ENCODE results near the gene TMEM134.

The TMEM134 gene

DNA sequence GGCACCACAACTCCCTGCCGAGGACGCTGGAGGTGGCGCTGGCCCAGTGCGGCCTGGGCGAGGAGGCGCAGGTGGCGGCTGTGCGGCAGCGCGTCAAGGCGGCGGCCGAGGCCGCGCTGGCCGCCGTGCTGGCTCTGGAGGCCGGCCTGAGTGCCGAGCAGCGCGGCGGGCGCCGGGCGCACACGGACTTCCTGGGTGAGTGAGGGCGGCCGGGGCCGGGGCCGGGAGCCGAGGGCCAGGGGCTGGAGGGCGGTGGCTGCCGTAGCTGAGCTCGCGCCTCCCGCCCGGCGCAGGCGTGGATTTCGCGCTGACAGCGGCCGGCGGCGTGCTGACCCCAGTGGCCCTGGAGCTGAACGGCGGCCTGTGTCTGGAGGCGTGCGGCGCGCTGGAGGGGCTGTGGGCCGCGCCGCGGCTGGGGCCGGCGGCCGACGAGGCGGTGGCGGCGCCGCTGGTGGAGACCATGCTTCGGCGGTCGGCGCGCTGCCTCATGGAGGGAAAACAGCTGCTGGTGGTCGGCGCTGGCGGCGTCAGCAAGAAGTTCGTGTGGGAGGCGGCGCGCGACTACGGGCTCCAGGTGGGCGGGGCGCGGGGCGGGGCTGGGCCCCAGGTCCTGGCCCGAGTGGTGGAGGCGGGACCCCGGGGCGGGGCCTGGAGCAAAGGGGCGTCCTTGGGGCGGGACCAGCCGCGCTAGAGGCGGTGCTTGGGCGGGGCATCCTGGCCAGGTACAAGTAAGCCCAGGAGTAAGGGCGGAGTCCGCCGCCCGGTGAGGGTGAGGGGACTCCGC, 48.2 kb downstream of the TMEM134 start:
- in situ Hi-C loops (cut with MboI; ENCODE audit: low sequenced_read_pairs, unreplicated experiment) = no loop called here
- peak; percentile 100 for DNase-seq (ENCODE audit: low spot score)
- TF ChIP-seq, protein P1, sequence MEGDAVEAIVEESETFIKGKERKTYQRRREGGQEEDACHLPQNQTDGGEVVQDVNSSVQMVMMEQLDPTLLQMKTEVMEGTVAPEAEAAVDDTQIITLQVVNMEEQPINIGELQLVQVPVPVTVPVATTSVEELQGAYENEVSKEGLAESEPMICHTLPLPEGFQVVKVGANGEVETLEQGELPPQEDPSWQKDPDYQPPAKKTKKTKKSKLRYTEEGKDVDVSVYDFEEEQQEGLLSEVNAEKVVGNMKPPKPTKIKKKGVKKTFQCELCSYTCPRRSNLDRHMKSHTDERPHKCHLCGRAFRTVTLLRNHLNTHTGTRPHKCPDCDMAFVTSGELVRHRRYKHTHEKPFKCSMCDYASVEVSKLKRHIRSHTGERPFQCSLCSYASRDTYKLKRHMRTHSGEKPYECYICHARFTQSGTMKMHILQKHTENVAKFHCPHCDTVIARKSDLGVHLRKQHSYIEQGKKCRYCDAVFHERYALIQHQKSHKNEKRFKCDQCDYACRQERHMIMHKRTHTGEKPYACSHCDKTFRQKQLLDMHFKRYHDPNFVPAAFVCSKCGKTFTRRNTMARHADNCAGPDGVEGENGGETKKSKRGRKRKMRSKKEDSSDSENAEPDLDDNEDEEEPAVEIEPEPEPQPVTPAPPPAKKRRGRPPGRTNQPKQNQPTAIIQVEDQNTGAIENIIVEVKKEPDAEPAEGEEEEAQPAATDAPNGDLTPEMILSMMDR (IDR thresholded peaks at IDR 0.05; ENCODE audit: borderline replicate concordance, control extremely low read depth, extremely low read depth, insufficient read depth, missing control alignments) = no peak

DNA sequence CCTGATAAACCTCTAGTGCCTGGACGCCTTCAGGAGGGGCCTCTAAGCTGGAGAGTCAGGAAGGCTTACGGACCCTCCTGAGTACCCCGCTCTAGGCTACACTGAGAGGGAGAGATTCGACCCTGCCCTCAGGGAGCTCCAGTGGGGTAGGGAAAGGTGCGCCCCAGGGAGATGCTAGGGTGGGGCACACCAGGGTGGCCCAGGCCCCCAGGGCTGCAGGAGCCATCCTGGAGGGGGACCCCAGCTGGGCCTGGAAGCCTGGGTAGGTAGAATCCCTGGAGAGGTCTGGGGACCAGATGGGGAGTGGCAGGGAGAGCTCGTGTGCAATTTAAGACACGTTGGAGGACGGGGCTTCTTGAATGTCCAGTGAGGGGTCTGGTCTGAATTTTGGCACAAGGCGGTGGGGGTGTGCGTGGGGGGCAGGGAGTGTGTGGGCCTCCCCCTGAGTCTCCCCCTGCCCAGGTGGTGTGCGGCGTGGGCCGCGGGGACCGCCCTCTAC, 48.9 kb downstream of the TMEM134 start:
- TF ChIP-seq, protein P1 (IDR thresholded peaks at IDR 0.05; ENCODE audit: borderline replicate concordance, control extremely low read depth, extremely low read depth, insufficient read depth, missing control alignments) = no peak
- DNase-seq (ENCODE audit: low spot score) = no peak
- in situ Hi-C loops (cut with MboI; ENCODE audit: low sequenced_read_pairs, unreplicated experiment) = no loop called here

DNA sequence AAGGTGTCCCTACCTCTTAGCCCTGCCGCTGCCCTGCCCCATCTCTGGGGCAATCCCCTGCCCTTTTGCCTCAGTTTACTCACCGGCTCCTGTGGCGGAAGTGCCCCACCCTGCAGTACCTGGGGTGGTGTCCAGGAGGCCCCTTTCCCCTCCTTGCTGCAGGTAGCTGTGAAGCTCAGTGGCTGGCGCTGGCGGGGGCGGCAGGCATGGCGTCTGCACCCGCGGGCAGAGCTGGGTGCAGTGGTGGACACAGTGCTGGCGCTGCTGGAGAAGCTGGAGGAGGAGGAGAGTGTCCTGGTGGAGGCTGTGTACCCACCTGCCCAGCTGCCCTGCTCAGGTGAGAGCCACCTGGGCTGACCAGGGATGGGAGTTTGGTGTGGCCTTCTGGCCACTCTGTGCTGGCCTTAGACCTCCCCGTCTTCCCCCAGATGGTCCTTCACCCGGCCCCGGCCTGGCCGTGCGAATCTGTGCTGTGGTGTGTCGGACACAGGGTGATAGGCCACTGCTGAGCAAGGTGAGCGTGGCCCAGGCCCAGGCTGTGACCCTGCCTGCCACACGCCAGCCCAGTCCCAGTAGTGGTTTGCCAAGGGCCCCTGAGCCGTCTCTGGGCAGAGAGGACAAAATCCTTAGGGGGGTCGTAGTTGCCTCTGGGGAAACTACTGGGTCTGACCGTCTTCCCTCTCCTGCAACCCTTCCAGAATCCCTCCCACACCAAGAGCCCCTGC, 49.6 kb downstream of the TMEM134 start:
- no peak for DNase-seq (ENCODE audit: low spot score)
- TF ChIP-seq, protein P1 (IDR thresholded peaks at IDR 0.05; ENCODE audit: borderline replicate concordance, control extremely low read depth, extremely low read depth, insufficient read depth, missing control alignments) = no peak
- in situ Hi-C loops (cut with MboI; ENCODE audit: low sequenced_read_pairs, unreplicated experiment) = no loop called here

DNA sequence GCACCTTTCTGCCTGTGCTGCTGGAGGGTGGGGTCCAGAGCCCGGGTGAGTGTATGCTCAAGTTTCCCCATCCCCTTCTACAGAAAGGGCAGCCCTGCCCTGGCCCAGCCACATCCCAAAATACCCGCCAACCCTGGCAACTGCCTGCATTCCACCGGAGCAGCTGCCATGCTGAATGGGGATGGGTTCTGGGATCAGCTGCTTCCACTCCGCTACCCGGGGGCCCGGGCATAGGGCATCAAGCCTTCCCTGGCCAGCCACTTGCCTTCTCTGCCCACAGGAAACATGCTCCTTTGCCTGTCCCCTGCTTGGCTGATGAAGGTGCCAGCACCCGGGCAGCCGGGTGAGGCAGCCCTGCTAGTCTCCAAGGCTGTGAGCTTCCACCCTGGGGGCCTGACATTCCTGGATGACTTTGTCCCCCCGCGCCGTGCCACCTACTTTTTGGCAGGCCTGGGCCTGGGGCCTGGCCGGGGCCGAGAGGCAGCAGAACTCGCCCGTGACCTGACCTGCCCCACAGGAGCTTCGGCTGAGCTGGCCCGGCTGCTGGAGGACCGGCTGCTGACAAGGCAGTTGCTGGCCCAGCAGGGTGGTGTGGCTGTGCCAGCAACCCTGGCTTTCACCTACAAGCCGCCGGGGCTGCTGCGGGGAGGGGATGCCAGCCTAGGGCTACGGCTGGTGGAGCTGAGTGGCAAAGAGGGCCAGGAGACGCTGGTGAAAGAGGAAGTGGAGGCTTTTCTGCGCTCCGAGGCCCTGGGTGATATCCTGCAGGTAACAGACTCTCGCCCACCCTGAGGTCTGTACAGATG, 50.4 kb downstream of the TMEM134 start:
- no peak for DNase-seq (ENCODE audit: low spot score)
- in situ Hi-C loops (cut with MboI; ENCODE audit: low sequenced_read_pairs, unreplicated experiment) = no loop called here
- TF ChIP-seq, protein P1 (IDR thresholded peaks at IDR 0.05; ENCODE audit: borderline replicate concordance, control extremely low read depth, extremely low read depth, insufficient read depth, missing control alignments) = no peak

DNA sequence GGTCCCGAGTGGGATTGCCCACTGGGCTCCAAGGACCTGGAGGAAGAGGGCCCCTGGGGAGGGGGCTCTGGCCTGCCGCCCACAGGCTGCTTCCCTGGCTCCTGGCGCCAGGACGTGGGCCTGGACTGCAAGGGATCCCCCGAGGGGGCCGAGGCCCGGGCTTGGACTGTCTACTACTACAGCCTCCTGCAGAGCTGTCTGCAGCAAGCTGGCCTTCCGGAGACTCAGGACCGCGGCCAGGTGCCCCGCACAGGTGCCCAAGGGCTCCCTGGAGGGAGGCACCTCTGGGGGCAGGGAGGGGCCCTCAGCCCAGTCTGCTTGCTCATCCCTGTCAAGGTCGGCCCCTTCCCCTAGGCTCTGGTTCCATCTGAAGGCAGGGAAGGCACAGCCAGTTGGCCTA, 51.6 kb downstream of the TMEM134 start:
- TF ChIP-seq, protein P1 (IDR thresholded peaks at IDR 0.05; ENCODE audit: borderline replicate concordance, control extremely low read depth, extremely low read depth, insufficient read depth, missing control alignments) = no peak
- no peak for DNase-seq (ENCODE audit: low spot score)
- in situ Hi-C loops (cut with MboI; ENCODE audit: low sequenced_read_pairs, unreplicated experiment) = no loop called here

All from GM13976 (cell line).